Measurements from ENCODE around the gene TXNIP.

DNA sequence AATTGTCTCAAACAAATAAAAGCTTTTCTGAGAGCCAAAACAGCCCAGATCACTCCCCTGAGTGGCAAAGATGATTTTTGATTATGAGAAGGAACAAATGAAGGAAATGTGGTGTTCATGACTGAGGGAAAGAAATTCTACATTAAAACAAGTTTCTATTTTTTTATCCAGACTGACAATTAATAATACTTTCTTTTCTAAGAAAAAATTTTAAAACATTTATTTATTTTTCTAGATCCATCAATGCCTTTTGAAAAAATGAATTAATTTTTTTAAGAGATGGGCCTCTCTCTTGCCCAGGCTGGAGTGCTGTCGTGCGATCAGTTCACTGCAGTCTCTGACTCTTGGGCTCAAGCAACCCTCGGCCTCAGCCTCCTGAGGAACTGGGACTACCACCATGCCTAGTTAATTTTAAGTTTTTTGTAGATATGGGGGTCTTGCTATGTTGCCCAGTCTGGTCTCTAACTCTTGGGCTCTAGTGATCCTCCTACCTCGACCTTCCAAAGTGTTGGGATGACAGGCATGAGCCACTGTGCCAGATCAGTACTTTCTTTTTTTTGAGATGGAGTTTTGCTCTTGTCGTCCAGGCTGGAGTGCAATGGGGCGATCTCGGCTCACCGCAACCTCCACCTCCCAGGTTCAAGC is 11.2 kb upstream of the TXNIP start:
- TF ChIP-seq POLR2A (IDR thresholded peaks at IDR 0.05; ENCODE audit: borderline replicate concordance, extremely low read depth, insufficient read depth, insufficient read length) (no peak), CTCF (IDR thresholded peaks at IDR 0.05 in 2 of 3, conservative IDR thresholded peaks at IDR 0.05 in 1 of 3; ENCODE audit: borderline replicate concordance in 1 of 3, insufficient read depth in 1 of 3, low read depth in 2 of 3, low read length in 2 of 3) (no peak)
